Activated CD4-positive, alpha-beta memory T cell treated with anti-CD3 and anti-CD28 coated beads, Interleukin-2, amount 10 ng/mL, durations not matched to agents 7 days and 5 days (primary cell): ENCODE data around the gene CFAP20DC. TPM values are rescaled to one million over a fixed set of nuclear protein-coding genes. Genes with fewer than 3 reads are reported as not detected.
"Not testable (repeated sequence)": the region's sequence is repeated elsewhere in the genome, so short reads cannot be mapped to it uniquely, and the experiment has no call there.

Experiments
- CTCF ChIA-PET: fragments of 350-600 bp; sonication (Branson Sonifier 250); formaldehyde crosslinking; loops from one replicate; lab custom pipeline; 2021; ENCODE audit warnings: antibody characterized with exemption, inconsistent platforms; lab: Charles Lee
- POLR2A ChIA-PET: fragments of 350-600 bp; sonication (Branson Sonifier 250); formaldehyde crosslinking; loops from one replicate; lab custom pipeline; 2021; ENCODE audit warnings: antibody characterized with exemption; lab: Charles Lee
- DNase-seq: peaks from one replicate; pipeline ENCODE4 v3.0.0-alpha.2; 2020
- H3K27ac Mint-ChIP-seq: one replicate; pipeline ENCODE4 v1.8.0; 2021; ENCODE audit warnings: mild to moderate bottlenecking, mixed read lengths
- H3K27me3 Mint-ChIP-seq: one replicate; pipeline ENCODE4 v1.8.0; 2021; ENCODE audit warnings: mixed read lengths
- H3K36me3 Mint-ChIP-seq: one replicate; pipeline ENCODE4 v1.8.0; 2021; ENCODE audit warnings: low read depth, mixed read lengths
- H3K4me1 Mint-ChIP-seq: one replicate; pipeline ENCODE4 v1.8.0; 2021; ENCODE audit warnings: mixed read lengths
- H3K4me3 Mint-ChIP-seq: one replicate; pipeline ENCODE4 v1.8.0; 2021; ENCODE audit warnings: mild to moderate bottlenecking, mixed read lengths
- H3K9me3 Mint-ChIP-seq: one replicate; pipeline ENCODE4 v1.8.0; 2021; ENCODE audit warnings: mixed read lengths
- total RNA-seq, 2 experiments: library from RNA; stranded (reverse); gene quantifications; one replicate each; pipeline ENCODE4 v1.2.3, GENCODE V29; 2021

Gene CFAP20DC
- total RNA-seq, 2 experiments from 2014 or later = 1.4 to 2.2 TPM

- CTCF ChIA-PET = no interaction called here
- Mint-ChIP-seq H3K4me1 (peaks cover 4% of the 10 kb centered on the region), H3K4me3 (no peak overlapping the region), H3K9me3 (peaks cover 4% of the 10 kb centered on the region), H3K27me3 (peaks cover 11% of the 10 kb centered on the region), H3K27ac (no peak overlapping the region), H3K36me3 (no peaks in the 10 kb centered on the region)
- POLR2A ChIA-PET = no interaction called here
- no peak for DNase-seq
Observed at GRCh38 chr3:58697561-58697960, 352.3 kb downstream of the CFAP20DC start.

- CTCF ChIA-PET, DNase-seq, H3K27ac Mint-ChIP-seq, H3K27me3 Mint-ChIP-seq, H3K36me3 Mint-ChIP-seq, H3K4me3 Mint-ChIP-seq, H3K9me3 Mint-ChIP-seq, H3K4me1 Mint-ChIP-seq, POLR2A ChIA-PET: not testable (repeated sequence)
Observed at GRCh38 chr3:58696813-58697212, 353.0 kb downstream of the CFAP20DC start.

GRCh38 chr3:58696093-58696492 lies 353.7 kb downstream of the CFAP20DC start:
- no peak for DNase-seq
- POLR2A ChIA-PET = no interaction called here
- Mint-ChIP-seq H3K4me1 (peaks cover 4% of the 10 kb centered on the region), H3K27me3 (peaks cover 7% of the 10 kb centered on the region), H3K4me3 (no peak overlapping the region), H3K36me3 (no peaks in the 10 kb centered on the region), H3K27ac (no peak overlapping the region), H3K9me3 (peaks cover 6% of the 10 kb centered on the region)
- CTCF ChIA-PET = no interaction called here

- not testable (repeated sequence) for DNase-seq, H3K36me3 Mint-ChIP-seq
Observed at GRCh38 chr3:58695284-58695683, 354.5 kb downstream of the CFAP20DC start.

GRCh38 chr3:58693940-58694850 lies 355.6 kb downstream of the CFAP20DC start:
- no peak overlapping the region for H3K4me3 Mint-ChIP-seq
- H3K36me3 Mint-ChIP-seq = no peaks in the 10 kb centered on the region
- CTCF ChIA-PET = no interaction called here
- no peak for DNase-seq
- no peak overlapping the region for H3K27ac Mint-ChIP-seq
- peaks cover 4% of the 10 kb centered on the region for H3K4me1 Mint-ChIP-seq
- POLR2A ChIA-PET = no interaction called here
- no peaks in the 10 kb centered on the region for H3K27me3 Mint-ChIP-seq
- peaks cover 6% of the 10 kb centered on the region for H3K9me3 Mint-ChIP-seq

More at GRCh38 chr3:58695284-58695683, 354.5 kb downstream of the CFAP20DC start:
- POLR2A ChIA-PET, H3K27me3 Mint-ChIP-seq, H3K4me3 Mint-ChIP-seq, H3K9me3 Mint-ChIP-seq, CTCF ChIA-PET, H3K27ac Mint-ChIP-seq, H3K4me1 Mint-ChIP-seq: not testable (repeated sequence)

- no peaks in the 10 kb centered on the region for H3K36me3 Mint-ChIP-seq
- H3K27me3 Mint-ChIP-seq = no peaks in the 10 kb centered on the region
- POLR2A ChIA-PET = no interaction called here
- CTCF ChIA-PET = no interaction called here
- H3K4me1 Mint-ChIP-seq = peaks cover 4% of the 10 kb centered on the region
- DNase-seq = no peak
- peaks cover 10% of the 10 kb centered on the region for H3K9me3 Mint-ChIP-seq
- no peak overlapping the region for H3K27ac Mint-ChIP-seq
- no peak overlapping the region for H3K4me3 Mint-ChIP-seq
Observed at GRCh38 chr3:58692484-58692883, 357.3 kb downstream of the CFAP20DC start.
